ENCODE data around the gene GNB2. TPM values are rescaled to one million over a fixed set of nuclear protein-coding genes. Genes with fewer than 3 reads are reported as not detected.

The GNB2 gene
- total and polyA plus RNA-seq, 2 of the 13 experiments (the other 11 are each of a cell fraction or from before 2014, with no cell fraction given): 48.3 to 67.1 TPM

- TF ChIP-seq REXO4 (CRISPR knock-in tag; IDR thresholded peaks at IDR 0.05; ENCODE audit: borderline replicate concordance): no peak
- no peak for TF ChIP-seq HOMEZ (CRISPR knock-in tag; IDR thresholded peaks at IDR 0.05; ENCODE audit: low read depth)
- 0 out of 2 replicates have a peak, but pooled peaks have one; percentile 29 for TF ChIP-seq ZIK1 (CRISPR knock-in tag; IDR thresholded peaks at IDR 0.05; ENCODE audit: borderline replicate concordance, low read depth)
- peak; percentile 66 for TF ChIP-seq ZNF878 (CRISPR knock-in tag; IDR thresholded peaks at IDR 0.05)
- peak; percentile 59; the same call in 1 of the 2 replicates for TF ChIP-seq TBX2 (CRISPR knock-in tag; IDR thresholded peaks at IDR 0.05; ENCODE audit: borderline replicate concordance)
- no peak for TF ChIP-seq UBTF (CRISPR knock-in tag; IDR thresholded peaks at IDR 0.05)
- peak; percentile 73; the same call in 1 of the 2 replicates for TF ChIP-seq SIN3A (IDR thresholded peaks at IDR 0.05; ENCODE audit: borderline replicate concordance, low read depth, low read length)
- no peak for TF ChIP-seq IRF1 (CRISPR knock-in tag; IDR thresholded peaks at IDR 0.05; ENCODE audit: low read depth)
- TF ChIP-seq CSRNP1 (CRISPR knock-in tag; IDR thresholded peaks at IDR 0.05): peak; percentile 71; the same call in 1 of the 2 replicates
- TF ChIP-seq YY1 (IDR thresholded peaks at IDR 0.05; ENCODE audit: insufficient read depth, insufficient replicate concordance, low read depth, low read length): peak; percentile 32
- no peak for TF ChIP-seq FOXM1 (CRISPR knock-in tag; IDR thresholded peaks at IDR 0.05)
- 0 out of 2 replicates have a peak, but pooled peaks have one; percentile 27 for TF ChIP-seq SKIL (CRISPR knock-in tag; IDR thresholded peaks at IDR 0.05; ENCODE audit: borderline replicate concordance)
- TF ChIP-seq ZNF543 (CRISPR knock-in tag; IDR thresholded peaks at IDR 0.05): 0 out of 2 replicates have a peak, but pooled peaks have one; percentile 46
- peak; percentile 79 for TF ChIP-seq MEF2D (CRISPR knock-in tag; IDR thresholded peaks at IDR 0.05)
- peak; percentile 79; the same call in 1 of the 2 replicates for TF ChIP-seq EED (CRISPR knock-in tag; IDR thresholded peaks at IDR 0.05)
Observed at GRCh38 chr7:100655908-100656674, 17.4 kb upstream of the GNB2 start, which contains the start of gene ACTL6B (continued).
